ENCODE measurements around the gene HNRNPLL. TPM values are rescaled to one million over a fixed set of nuclear protein-coding genes. Genes with fewer than 3 reads are reported as not detected.

The HNRNPLL gene
- total and polyA plus RNA-seq, 2 of the 13 experiments (the other 11 are each of a cell fraction or from before 2014, with no cell fraction given), result 49.4 to 103 TPM

GRCh38 chr2:38602732-38603401 lies at the start of gene HNRNPLL (continued):
- 0 out of 2 replicates have a peak, but pooled peaks have one; percentile 32 for TF ChIP-seq ZNF704 (CRISPR knock-in tag; IDR thresholded peaks at IDR 0.05; ENCODE audit: borderline replicate concordance)
- no peak for TF ChIP-seq DDIT3 (CRISPR knock-in tag; IDR thresholded peaks at IDR 0.05)
- TF ChIP-seq ZNF687 (CRISPR knock-in tag; IDR thresholded peaks at IDR 0.05), result peak; percentile 89
- TF ChIP-seq PCBP1 (IDR thresholded peaks at IDR 0.05; ENCODE audit: borderline replicate concordance, low read depth, low read length), result no peak
- peak; percentile 54; the same call in 1 of the 2 replicates for TF ChIP-seq AHDC1 (CRISPR knock-in tag; IDR thresholded peaks at IDR 0.05; ENCODE audit: borderline replicate concordance)
- no peak for TF ChIP-seq ZFP41 (CRISPR knock-in tag; IDR thresholded peaks at IDR 0.05; ENCODE audit: borderline replicate concordance)
- TF ChIP-seq SIX1 (CRISPR knock-in tag; IDR thresholded peaks at IDR 0.05; ENCODE audit: borderline replicate concordance), result peak; percentile 60; the same call in 1 of the 2 replicates
- no peak for TF ChIP-seq MAFF (IDR thresholded peaks at IDR 0.05; ENCODE audit: low read depth, low read length)
- peak; percentile 89; the same call in 1 of the 2 replicates for TF ChIP-seq ZNF569 (CRISPR knock-in tag; IDR thresholded peaks at IDR 0.05; ENCODE audit: borderline replicate concordance)
- TF ChIP-seq FUBP1 (CRISPR knock-in tag; IDR thresholded peaks at IDR 0.05; ENCODE audit: borderline replicate concordance), result no peak
- TF ChIP-seq MXI1 (IDR thresholded peaks at IDR 0.05; ENCODE audit: borderline replicate concordance, low read depth, low read length), result peak; percentile 66; the same call in 1 of the 3 replicates
- TF ChIP-seq ZC3H13 (CRISPR knock-in tag; IDR thresholded peaks at IDR 0.05), result 0 out of 2 replicates have a peak, but pooled peaks have one; percentile 1
- TF ChIP-seq PHF20 (CRISPR knock-in tag; IDR thresholded peaks at IDR 0.05), result peak; percentile 32; the same call in 1 of the 2 replicates
